IPS DF 6.9 (cell line): Measurements from ENCODE around the gene TMEM151B.

ENCODE experiments used
- DNase-seq: peaks from one replicate; pipeline ENCODE4 v3.0.0-alpha.2; 2013; ENCODE audit warnings: low read depth, low spot score
- H3K27ac ChIP-seq: one replicate; pipeline ENCODE4 v1.5.1; 2013; ENCODE audit warnings: low read length, control low read depth
- H3K27me3 ChIP-seq: 2 replicates; pipeline ENCODE4 v1.6.1; 2013; ENCODE audit warnings: mild to moderate bottlenecking, low read length; ENCODE audit not compliant: control insufficient read depth, insufficient read depth
- H3K36me3 ChIP-seq: 2 replicates; pipeline ENCODE4 v1.6.1; 2013; ENCODE audit warnings: low read length; ENCODE audit not compliant: control insufficient read depth, insufficient read depth
- H3K4me1 ChIP-seq: 2 replicates; pipeline ENCODE4 v1.6.1; 2013; ENCODE audit warnings: low read length; ENCODE audit not compliant: control insufficient read depth, insufficient read depth
- H3K4me3 ChIP-seq: 2 replicates; pipeline ENCODE4 v1.5.1; 2013; ENCODE audit warnings: mild to moderate bottlenecking, low read length
- H3K9me3 ChIP-seq: 2 replicates; pipeline ENCODE4 v1.6.1; 2013; ENCODE audit warnings: low read length, inconsistent platforms; ENCODE audit not compliant: control insufficient read depth, insufficient read depth
- WGBS: extraction: QIAGEN DNeasy Blood & Tissue Kit; methylation state at CpG from one replicate; pipeline ENCODE4 v1.1.7; 2013; ENCODE audit warnings: mixed read lengths, missing lambda C conversion rate; ENCODE audit not compliant: insufficient read length, insufficient coverage; 5-methylcytosine and 5-hydroxymethylcytosine counted together

TMEM151B gene

GRCh38 chr6:44266347-44266746, 3.9 kb upstream of the TMEM151B start:
- no peak for DNase-seq
- H3K27ac ChIP-seq: no peak overlapping the region
- H3K27me3 ChIP-seq: no peaks in the 10 kb centered on the region; the same call in 1 of the 2 replicates
- peaks cover 13% of the 10 kb centered on the region; the same call in 1 of the 2 replicates for H3K4me1 ChIP-seq
- no CpG with 5 or more reads among the region's 3 CpGs for WGBS
- H3K36me3 ChIP-seq: no peaks in the 10 kb centered on the region
- H3K9me3 ChIP-seq: no peaks in the 10 kb centered on the region
- H3K4me3 ChIP-seq: no peak overlapping the region

- H3K9me3 ChIP-seq: no peaks in the 10 kb centered on the region
- no CpG with 5 or more reads among the region's 10 CpGs for WGBS
- peaks cover 15% of the 10 kb centered on the region; the same call in 1 of the 2 replicates for H3K4me1 ChIP-seq
- no peaks in the 10 kb centered on the region; the same call in 1 of the 2 replicates for H3K27me3 ChIP-seq
- no peak overlapping the region for H3K4me3 ChIP-seq
- no peaks in the 10 kb centered on the region for H3K36me3 ChIP-seq
- DNase-seq: no peak
- H3K27ac ChIP-seq: no peak overlapping the region
Observed at GRCh38 chr6:44267252-44267651, 3.0 kb upstream of the TMEM151B start.

- H3K27ac ChIP-seq: no peak overlapping the region
- H3K4me3 ChIP-seq: no peak overlapping the region
- no peaks in the 10 kb centered on the region; the same call in 1 of the 2 replicates for H3K27me3 ChIP-seq
- no peaks in the 10 kb centered on the region for H3K36me3 ChIP-seq
- peak; percentile 84 for DNase-seq
- peaks cover 15% of the 10 kb centered on the region; the same call in 1 of the 2 replicates for H3K4me1 ChIP-seq
- no peaks in the 10 kb centered on the region for H3K9me3 ChIP-seq
- no CpG with 5 or more reads among the region's 5 CpGs for WGBS
Observed at GRCh38 chr6:44268095-44268628, 2.1 kb upstream of the TMEM151B start.

GRCh38 chr6:44269178-44269920, 901 bp upstream of the TMEM151B start:
- H3K27ac ChIP-seq: no peak overlapping the region
- WGBS: no CpG with 5 or more reads among the region's 1 CpG
- H3K4me1 ChIP-seq: peaks cover 7% of the 10 kb centered on the region; the same call in 1 of the 2 replicates
- no peak overlapping the region for H3K4me3 ChIP-seq
- DNase-seq: no peak
- H3K27me3 ChIP-seq: no peaks in the 10 kb centered on the region; the same call in 1 of the 2 replicates
- H3K36me3 ChIP-seq: no peaks in the 10 kb centered on the region
- H3K9me3 ChIP-seq: no peaks in the 10 kb centered on the region

GRCh38 chr6:44270526-44271405, 516 bp downstream of the TMEM151B start:
- Histone ChIP-seq H3K27me3 (no peaks in the 10 kb centered on the region; the same call in 1 of the 2 replicates), H3K27ac (no peak overlapping the region), H3K9me3 (no peaks in the 10 kb centered on the region), H3K4me1 (peaks cover 12% of the 10 kb centered on the region), H3K36me3 (peaks cover 3% of the 10 kb centered on the region; the same call in 1 of the 2 replicates), H3K4me3 (peak overlapping the region; percentile 48; the same call in 1 of the 2 replicates)
- WGBS: no CpG with 5 or more reads among the region's 90 CpGs
- DNase-seq: no peak

- no peaks in the 10 kb centered on the region; the same call in 1 of the 2 replicates for H3K27me3 ChIP-seq
Observed at GRCh38 chr6:44271406-44271723, 1.1 kb downstream of the TMEM151B start.

GRCh38 chr6:44271914-44272313, 1.7 kb downstream of the TMEM151B start:
- no peaks in the 10 kb centered on the region; the same call in 1 of the 2 replicates for H3K27me3 ChIP-seq
- no CpG with 5 or more reads among the region's 3 CpGs for WGBS
- H3K4me3 ChIP-seq: no peak overlapping the region

More at GRCh38 chr6:44271406-44271723, 1.1 kb downstream of the TMEM151B start:
- Histone ChIP-seq H3K36me3 (peaks cover 3% of the 10 kb centered on the region; the same call in 1 of the 2 replicates), H3K27ac (no peak overlapping the region), H3K4me3 (no peak overlapping the region; the same call in 1 of the 2 replicates), H3K9me3 (no peaks in the 10 kb centered on the region), H3K4me1 (peaks cover 15% of the 10 kb centered on the region)
- no peak for DNase-seq
- WGBS: no CpG with 5 or more reads among the region's 6 CpGs

GRCh38 chr6:44272529-44272928, 2.3 kb downstream of the TMEM151B start:
- DNase-seq: no peak
- no CpG with 5 or more reads among the region's 3 CpGs for WGBS
- H3K4me1 ChIP-seq: peaks cover 16% of the 10 kb centered on the region
- H3K36me3 ChIP-seq: peaks cover 3% of the 10 kb centered on the region; the same call in 1 of the 2 replicates
- no peaks in the 10 kb centered on the region for H3K9me3 ChIP-seq
- no peak overlapping the region for H3K27ac ChIP-seq
- no peak overlapping the region for H3K4me3 ChIP-seq
- H3K27me3 ChIP-seq: peaks cover 1% of the 10 kb centered on the region; the same call in 1 of the 2 replicates

More at GRCh38 chr6:44271914-44272313, 1.7 kb downstream of the TMEM151B start:
- Histone ChIP-seq H3K36me3 (peaks cover 3% of the 10 kb centered on the region; the same call in 1 of the 2 replicates), H3K9me3 (no peaks in the 10 kb centered on the region), H3K4me1 (peaks cover 16% of the 10 kb centered on the region), H3K27ac (no peak overlapping the region)
- DNase-seq: no peak

- Histone ChIP-seq H3K27me3 (peaks cover 1% of the 10 kb centered on the region; the same call in 1 of the 2 replicates), H3K27ac (no peak overlapping the region), H3K4me3 (no peak overlapping the region), H3K9me3 (no peaks in the 10 kb centered on the region), H3K4me1 (peaks cover 16% of the 10 kb centered on the region), H3K36me3 (peaks cover 3% of the 10 kb centered on the region; the same call in 1 of the 2 replicates)
- WGBS: no CpG with 5 or more reads among the region's 23 CpGs
- no peak for DNase-seq
Observed at GRCh38 chr6:44272999-44273566, 2.8 kb downstream of the TMEM151B start.
